Activated B cell treated with CpG ODN at 0.5 μM for 24 hours (primary cell): ENCODE results near the gene PCSK9. TPM values are rescaled to one million over a fixed set of nuclear protein-coding genes. Genes with fewer than 3 reads are reported as not detected.

Experiments used
- ATAC-seq: fragments of 200-7000 bp; cut with Tn5 transposase; one replicate; pipeline ENCODE4 v1.10.0; 2021; ENCODE audit warnings: low read depth, mild to moderate bottlenecking, moderate library complexity
- CTCF ChIA-PET: fragments of 350-600 bp; sonication (Branson Sonifier 250); formaldehyde crosslinking; loops from one replicate; lab custom pipeline; 2021; ENCODE audit warnings: antibody characterized with exemption; lab: Charles Lee
- POLR2A ChIA-PET: fragments of 350-600 bp; sonication (Branson Sonifier 250); formaldehyde crosslinking; loops from one replicate; lab custom pipeline; 2021; ENCODE audit warnings: antibody characterized with exemption; lab: Charles Lee
- DNase-seq: peaks from one replicate; pipeline ENCODE4 v3.0.0; 2022
- H3K27ac Mint-ChIP-seq: one replicate; pipeline ENCODE4 v1.8.0; 2020; ENCODE audit warnings: mixed read lengths
- H3K27me3 Mint-ChIP-seq: one replicate; pipeline ENCODE4 v1.8.0; 2021; ENCODE audit warnings: mixed read lengths
- H3K36me3 Mint-ChIP-seq: one replicate; pipeline ENCODE4 v1.8.0; 2021; ENCODE audit warnings: low read depth, mixed read lengths
- H3K4me1 Mint-ChIP-seq: one replicate; pipeline ENCODE4 v1.8.0; 2021; ENCODE audit warnings: mixed read lengths
- H3K4me3 Mint-ChIP-seq: one replicate; pipeline ENCODE4 v1.8.0; 2020; ENCODE audit warnings: mild to moderate bottlenecking, mixed read lengths
- H3K9me3 Mint-ChIP-seq: one replicate; pipeline ENCODE4 v1.8.0; 2020; ENCODE audit warnings: mixed read lengths
- intact Hi-C: fragments of 100-400 bp; cut with micrococcal nuclease; formaldehyde crosslinking; loops from one replicate; pipeline ENCODE4 v1.15.1; 2024
- total RNA-seq: library from RNA; stranded (reverse); gene quantifications from 2 replicates; pipeline ENCODE4 v1.2.3, GENCODE V29; 2022
- TF ChIP-seq, protein P1 (sequence below): fragments of 200-600 bp; IDR thresholded peaks from one replicate; pipeline ENCODE4 v1.8.0; 2022; ENCODE audit warnings: antibody characterized with exemption, mild to moderate bottlenecking

Gene PCSK9
- total RNA-seq, 1 donor from 2014 or later, result not detected

DNA sequence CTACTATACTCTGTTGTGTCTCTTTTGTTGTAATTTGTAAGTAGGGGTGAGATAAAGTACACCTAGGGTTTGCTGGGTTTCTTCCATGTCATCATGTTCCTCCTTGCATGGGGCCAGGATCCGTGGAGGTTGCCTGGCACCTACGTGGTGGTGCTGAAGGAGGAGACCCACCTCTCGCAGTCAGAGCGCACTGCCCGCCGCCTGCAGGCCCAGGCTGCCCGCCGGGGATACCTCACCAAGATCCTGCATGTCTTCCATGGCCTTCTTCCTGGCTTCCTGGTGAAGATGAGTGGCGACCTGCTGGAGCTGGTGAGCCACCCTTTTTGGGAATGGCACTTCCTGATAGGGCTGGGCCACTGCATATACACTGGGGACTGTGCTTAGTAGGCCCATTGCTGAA is 4.4 kb downstream of the PCSK9 start:
- no peaks in the 10 kb centered on the region for H3K36me3 Mint-ChIP-seq
- intact Hi-C loops, result no loop called here
- ChIA-PET CTCF (no interaction called here), POLR2A (no interaction called here)
- peaks cover 27% of the 10 kb centered on the region for H3K27me3 Mint-ChIP-seq
- TF ChIP-seq, protein P1, sequence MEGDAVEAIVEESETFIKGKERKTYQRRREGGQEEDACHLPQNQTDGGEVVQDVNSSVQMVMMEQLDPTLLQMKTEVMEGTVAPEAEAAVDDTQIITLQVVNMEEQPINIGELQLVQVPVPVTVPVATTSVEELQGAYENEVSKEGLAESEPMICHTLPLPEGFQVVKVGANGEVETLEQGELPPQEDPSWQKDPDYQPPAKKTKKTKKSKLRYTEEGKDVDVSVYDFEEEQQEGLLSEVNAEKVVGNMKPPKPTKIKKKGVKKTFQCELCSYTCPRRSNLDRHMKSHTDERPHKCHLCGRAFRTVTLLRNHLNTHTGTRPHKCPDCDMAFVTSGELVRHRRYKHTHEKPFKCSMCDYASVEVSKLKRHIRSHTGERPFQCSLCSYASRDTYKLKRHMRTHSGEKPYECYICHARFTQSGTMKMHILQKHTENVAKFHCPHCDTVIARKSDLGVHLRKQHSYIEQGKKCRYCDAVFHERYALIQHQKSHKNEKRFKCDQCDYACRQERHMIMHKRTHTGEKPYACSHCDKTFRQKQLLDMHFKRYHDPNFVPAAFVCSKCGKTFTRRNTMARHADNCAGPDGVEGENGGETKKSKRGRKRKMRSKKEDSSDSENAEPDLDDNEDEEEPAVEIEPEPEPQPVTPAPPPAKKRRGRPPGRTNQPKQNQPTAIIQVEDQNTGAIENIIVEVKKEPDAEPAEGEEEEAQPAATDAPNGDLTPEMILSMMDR, result no peak
- no peak overlapping the region for H3K4me3 Mint-ChIP-seq
- ATAC-seq (no peak), DNase-seq (no peak)
- H3K27ac Mint-ChIP-seq, result no peak overlapping the region
- no peaks in the 10 kb centered on the region for H3K4me1 Mint-ChIP-seq
- H3K9me3 Mint-ChIP-seq, result no peaks in the 10 kb centered on the region

DNA sequence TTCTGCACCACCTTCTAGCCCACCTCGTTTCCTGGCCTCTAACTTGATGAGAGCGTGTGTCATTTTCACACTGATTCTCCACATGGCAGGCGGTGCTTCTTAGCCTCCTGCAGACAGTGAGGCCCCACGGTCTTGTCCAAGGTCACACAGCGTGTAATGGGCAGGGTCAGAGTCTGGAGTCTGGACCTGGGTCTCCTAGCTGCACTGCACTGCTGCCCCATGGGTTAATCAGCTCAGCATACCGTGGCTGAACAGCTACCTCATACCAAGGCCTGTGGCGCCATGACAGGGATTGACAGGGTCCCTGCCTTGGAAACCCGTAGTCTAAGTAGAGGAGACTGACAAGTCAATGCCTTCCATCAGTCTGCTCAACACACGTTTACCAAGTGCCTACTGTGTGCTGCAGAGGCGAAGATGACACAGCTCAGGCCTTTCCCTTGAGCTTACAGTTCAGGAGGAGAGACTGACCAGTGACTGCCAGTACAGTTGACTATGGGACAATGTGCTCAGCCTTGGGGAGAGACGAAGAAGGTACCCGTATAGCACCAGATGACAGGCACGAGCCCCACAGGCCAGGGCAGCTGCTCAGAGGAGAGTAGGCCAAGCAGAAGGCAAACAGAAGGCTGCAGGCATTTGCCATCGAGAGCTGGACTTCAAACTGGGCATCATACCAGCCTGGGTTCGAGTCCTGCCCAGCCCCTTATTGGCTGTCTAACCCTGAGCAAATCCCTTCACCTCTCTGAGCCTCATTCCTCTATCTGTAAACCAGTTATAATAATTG is 5.5 kb downstream of the PCSK9 start:
- Mint-ChIP-seq H3K36me3 (no peaks in the 10 kb centered on the region), H3K27me3 (peaks cover 23% of the 10 kb centered on the region), H3K9me3 (no peaks in the 10 kb centered on the region), H3K4me3 (no peak overlapping the region), H3K4me1 (no peaks in the 10 kb centered on the region), H3K27ac (no peak overlapping the region)
- POLR2A ChIA-PET, result no interaction called here
- TF ChIP-seq, protein P1, result no peak
- DNase-seq (no peak), ATAC-seq (no peak)
- CTCF ChIA-PET, result no interaction called here
- intact Hi-C loops, result no loop called here

DNA sequence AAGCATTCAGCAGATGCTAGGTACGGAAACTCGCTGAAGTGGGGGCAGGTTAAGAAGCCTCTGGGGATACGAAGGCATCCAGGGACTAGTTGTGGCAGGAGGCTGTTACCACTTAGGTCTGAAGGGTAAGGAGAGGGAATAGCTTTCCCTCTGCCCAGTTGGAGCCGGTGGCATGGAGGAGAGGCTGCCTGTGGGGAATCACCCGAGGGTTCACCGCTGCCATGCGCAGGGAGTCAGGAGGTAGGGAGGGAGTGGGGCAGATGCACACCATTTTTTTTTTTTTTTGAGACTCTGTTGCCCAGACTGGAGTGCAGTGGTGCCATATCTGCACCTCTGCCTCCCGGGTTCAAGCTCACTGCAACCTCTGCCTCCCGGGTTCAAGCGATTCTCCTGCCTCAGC is 6.1 kb downstream of the PCSK9 start:
- CTCF ChIA-PET, result no interaction called here
- POLR2A ChIA-PET, result no interaction called here
- Mint-ChIP-seq H3K36me3 (no peaks in the 10 kb centered on the region), H3K27me3 (peaks cover 17% of the 10 kb centered on the region), H3K4me3 (no peak overlapping the region), H3K4me1 (no peaks in the 10 kb centered on the region), H3K9me3 (no peaks in the 10 kb centered on the region), H3K27ac (no peak overlapping the region)
- DNase-seq, result no peak
- no peak for ATAC-seq
- TF ChIP-seq, protein P1, result no peak
- intact Hi-C loops, result no loop called here

DNA sequence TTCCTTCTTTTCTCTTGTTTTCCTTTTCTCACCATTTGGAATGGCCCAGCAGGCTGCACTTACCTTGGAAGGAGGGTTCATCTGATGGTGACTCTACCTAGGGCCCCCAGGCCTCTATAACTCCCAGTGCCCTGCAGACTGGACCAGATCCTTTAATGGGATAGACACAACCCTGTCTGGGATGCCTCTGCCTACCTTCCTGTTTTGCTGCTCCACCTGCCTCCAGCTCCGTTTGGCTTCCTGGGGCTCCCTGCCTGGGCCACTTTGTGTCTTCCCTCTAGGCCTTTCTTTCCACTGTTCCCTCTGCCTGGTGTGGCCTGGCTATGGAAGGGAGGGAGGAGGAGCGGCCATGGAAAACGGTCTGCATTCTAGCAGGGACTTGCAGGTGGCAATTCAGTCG is 7.5 kb downstream of the PCSK9 start:
- Mint-ChIP-seq H3K36me3 (no peaks in the 10 kb centered on the region), H3K4me3 (no peak overlapping the region)
- CTCF ChIA-PET, result no interaction called here

DNA sequence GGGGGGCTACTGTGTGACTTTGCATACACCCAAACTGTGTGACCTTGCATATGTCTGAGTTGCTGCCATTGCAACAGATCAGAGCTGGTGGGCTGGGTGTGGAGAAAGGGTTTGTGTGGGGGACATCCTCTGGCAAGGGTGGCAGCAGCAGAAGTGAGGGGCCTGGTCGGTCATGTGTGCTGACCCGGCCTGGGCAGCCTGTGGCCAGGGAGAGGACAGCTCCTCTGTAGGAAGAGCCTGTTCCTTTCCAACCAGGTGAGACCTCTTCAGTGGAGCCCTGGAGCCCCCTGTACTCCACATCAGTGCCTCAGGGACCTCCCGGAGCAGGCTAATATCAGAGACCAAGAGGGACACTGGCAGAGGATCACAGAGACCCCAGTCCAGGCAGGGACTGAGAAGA is 8.3 kb downstream of the PCSK9 start:
- peaks cover 3% of the 10 kb centered on the region for H3K27me3 Mint-ChIP-seq
- intact Hi-C loops, result no loop called here
- H3K4me1 Mint-ChIP-seq, result no peaks in the 10 kb centered on the region
- ATAC-seq (no peak), DNase-seq (no peak)
- no peak overlapping the region for H3K27ac Mint-ChIP-seq
- ChIA-PET CTCF (no interaction called here), POLR2A (no interaction called here)
- no peaks in the 10 kb centered on the region for H3K9me3 Mint-ChIP-seq
- TF ChIP-seq, protein P1, result no peak
- H3K4me3 Mint-ChIP-seq, result no peak overlapping the region
- no peaks in the 10 kb centered on the region for H3K36me3 Mint-ChIP-seq

More for the DNA sequence above, 7.5 kb downstream of the PCSK9 start:
- POLR2A ChIA-PET, result no interaction called here
- Mint-ChIP-seq H3K27ac (no peak overlapping the region), H3K9me3 (no peaks in the 10 kb centered on the region), H3K4me1 (no peaks in the 10 kb centered on the region), H3K27me3 (peaks cover 6% of the 10 kb centered on the region)
- TF ChIP-seq, protein P1, result no peak
- intact Hi-C loops, result no loop called here
- no peak for DNase-seq
- no peak for ATAC-seq
